COR-L47 (cell line): Measurements from ENCODE around the gene BIK.
"Not testable (repeated sequence)": the region's sequence is repeated elsewhere in the genome, so short reads cannot be mapped to it uniquely, and the experiment has no call there.

ENCODE experiments used
- DNase-seq: peaks from one replicate; lab custom pipeline; 2025; lab: John Stamatoyannopoulos, UW

BIK gene

DNA sequence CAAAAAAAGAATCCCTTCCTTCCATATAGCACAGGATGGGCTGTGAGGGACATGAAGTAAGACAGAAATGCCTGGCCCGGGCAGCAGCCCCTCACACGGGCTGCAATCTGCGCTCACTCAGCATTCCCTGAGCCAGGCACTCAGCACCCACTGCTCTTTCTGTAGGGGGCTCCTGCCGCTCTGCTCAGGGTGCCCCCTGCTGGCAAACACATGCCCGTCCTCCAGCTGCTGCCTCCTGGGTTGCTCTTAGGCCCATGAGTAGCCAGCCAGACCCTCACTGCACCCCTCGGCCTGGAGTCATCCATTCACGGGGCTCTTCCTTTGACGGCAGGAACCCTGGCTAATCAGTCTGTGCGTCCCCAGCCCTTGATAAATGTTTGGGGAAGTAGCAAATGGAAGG lies 25.7 kb downstream of the BIK start:
- peak; percentile 20 for DNase-seq

DNA sequence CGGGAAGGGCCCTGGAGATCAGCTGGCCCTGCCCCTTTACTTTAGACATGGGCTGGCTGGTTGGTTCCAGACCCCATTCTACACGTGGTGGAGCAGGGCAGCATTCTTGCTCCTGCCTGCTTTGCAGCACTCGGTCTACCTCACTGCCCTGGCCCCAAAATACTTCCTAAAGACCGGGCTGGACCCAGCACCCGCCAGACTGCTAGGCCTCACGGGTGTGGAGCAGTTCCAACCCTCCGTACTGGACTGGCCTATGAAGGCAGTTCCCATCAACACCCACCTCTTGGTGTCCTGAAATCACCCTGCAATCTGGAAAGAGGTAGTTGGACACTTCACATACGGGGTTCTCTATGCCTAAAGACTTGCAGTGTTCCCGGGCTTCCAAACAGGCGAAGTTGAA lies 26.3 kb downstream of the BIK start:
- no peak for DNase-seq

DNA sequence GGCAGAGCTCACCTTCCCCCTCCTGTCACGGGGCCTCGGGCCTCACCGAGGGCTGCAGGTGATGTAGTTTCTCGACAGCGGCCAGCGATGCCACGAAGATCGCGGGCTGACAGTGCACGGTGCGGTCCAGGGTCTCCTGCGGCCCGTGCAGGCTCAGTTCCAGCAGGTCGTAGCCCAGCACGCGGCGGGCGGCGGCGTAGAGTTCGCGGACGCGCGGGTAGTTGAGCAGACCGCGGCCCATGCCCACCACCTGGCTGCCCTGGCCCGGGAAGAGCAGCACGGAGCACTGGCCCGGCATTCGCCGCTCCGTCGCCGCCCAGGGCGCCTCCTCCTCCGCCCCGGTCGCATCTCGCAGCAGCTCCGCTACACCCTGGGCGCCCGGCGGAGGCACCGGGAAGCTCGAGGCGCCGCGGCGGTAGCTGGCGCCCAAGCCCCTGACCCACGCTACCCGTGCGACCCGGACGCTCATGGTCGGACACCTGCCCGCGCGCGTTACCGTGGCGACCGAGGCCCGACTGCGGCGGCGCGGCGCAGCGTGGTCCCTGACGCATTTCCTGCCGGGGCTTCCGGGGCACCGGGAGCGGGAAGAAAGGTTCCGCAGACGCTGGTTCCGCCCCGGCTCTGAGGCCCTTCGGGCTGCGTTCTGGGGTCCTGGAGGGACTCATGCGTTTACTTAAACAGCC lies 32.5 kb downstream of the BIK start, which contains the start of gene MCAT:
Gene MCAT (minus strand): TSS at position 519 of the 683 bp plus-strand sequence. CDS start 50 bp downstream, at position 469.
- DNase-seq = peak; percentile 82

DNA sequence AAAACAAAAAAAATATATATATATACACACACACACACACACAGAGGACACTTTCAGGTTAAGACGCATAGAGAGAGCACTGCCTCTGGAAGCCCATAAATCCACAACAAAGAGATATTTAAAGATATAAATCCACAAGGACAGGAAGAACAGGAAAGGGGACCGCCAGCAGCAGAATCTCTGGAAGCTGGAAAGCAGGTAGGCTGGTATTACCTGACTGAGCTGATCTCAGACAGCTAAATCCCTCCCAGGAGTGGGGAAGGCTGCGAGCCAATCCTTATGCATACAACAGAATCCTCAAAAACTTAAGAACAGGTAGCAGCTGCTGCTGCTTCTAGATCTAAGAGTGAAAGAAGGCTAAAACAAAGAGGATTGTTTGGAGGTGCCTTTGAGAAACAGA lies 34.4 kb downstream of the BIK start:
- no peak for DNase-seq

DNA sequence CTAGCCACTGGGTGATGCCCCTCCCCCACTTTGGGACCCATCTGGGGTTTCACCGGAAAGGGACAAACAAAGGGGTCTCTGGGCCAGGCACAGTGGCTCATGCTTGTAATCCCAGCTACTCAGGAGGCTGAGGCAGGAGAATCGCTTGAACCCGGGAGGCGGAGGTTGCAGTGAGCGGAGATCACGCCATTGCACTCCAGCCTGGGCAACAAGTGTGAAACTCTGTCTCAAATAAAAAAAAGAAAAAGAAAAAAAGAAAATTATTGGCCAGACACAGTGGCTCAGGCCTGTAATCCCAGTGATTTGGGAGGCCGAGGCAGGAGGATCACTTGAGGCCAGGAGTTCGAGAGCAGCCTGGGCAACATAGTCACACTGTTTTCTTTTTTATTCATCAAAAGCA lies 34.8 kb downstream of the BIK start:
- DNase-seq = not testable (repeated sequence)

DNA sequence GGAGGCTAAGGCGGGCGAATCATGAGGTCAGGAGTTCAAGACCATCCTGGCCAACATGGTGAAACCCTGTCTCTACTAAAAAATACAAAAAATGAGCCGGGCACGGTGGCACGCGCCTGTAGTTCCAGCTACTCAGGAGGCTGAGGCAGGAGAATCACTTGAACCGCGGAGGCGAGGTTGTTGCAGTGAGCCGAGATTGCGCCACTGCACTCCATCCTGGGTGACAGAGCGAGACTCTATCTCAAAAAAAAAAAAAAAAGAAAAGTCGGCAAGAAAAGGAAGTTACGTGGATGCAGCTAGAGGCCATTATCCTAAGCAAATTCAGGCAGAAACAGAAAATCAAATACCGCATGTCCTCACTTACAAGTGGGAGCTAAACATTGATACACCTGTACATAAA lies 35.8 kb downstream of the BIK start:
- DNase-seq = not testable (repeated sequence)

DNA sequence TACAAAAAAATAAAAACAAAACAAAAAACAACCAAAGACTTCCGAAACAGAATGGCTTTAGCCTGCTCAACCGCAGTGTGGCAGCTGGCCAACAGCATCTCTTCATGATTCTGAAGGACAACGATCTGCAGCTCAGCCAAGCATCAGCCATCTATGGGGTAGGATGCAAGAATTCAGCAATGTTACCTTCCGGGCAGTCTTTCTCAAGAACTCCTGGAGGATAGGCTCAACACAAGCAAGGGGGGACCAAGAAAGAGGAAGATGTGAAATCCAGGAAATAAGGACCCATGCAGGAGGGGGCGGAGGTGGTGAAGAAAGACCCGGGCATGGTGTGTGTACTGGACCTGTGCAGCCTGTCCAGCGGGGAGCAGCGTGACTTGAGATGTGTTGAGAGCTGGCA lies 37.3 kb downstream of the BIK start:
- no peak for DNase-seq

DNA sequence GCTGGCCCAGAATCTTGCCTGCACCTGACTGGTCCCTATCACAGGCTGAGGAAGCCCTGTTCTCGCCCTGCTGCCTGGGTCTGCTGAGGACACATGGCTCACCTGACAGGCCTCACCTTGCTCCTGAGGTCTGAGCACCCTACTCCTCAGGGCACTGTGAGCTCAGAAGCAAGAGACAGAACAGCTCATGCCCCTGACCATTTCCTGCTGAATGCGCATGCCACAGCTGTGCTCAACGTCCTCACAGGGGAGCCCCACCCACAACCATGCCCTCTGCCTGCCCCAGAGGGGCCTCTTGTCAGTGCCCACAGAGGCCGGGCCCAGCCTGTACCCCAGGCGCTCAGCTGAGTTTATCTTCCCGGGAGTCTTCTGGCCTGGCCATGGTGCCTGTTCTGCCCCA lies 38.0 kb downstream of the BIK start:
- DNase-seq = no peak

DNA sequence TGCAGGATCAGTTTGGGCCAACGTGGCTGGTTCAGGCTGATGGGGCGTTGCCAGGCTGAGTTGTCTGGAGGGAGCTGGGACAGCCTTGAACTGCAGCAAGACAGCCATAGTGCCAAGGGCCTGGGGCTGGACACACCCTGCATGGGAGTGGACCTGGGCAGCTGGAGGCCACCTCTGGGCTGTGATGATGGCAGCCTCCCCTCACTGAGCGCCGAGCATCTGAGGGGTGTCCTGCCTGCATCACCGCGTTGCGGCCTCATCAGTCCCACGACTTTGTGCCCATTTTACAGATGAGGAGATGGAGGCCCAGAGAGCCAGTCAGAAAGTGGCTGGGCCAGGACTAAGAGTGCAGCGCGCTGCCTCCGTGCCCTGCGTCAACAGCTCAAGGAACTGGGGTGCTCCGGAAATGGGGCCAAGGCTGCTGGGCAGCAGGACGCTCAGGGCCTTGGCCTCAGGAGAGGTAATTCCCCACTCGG lies 40.2 kb downstream of the BIK start:
- DNase-seq = no peak

DNA sequence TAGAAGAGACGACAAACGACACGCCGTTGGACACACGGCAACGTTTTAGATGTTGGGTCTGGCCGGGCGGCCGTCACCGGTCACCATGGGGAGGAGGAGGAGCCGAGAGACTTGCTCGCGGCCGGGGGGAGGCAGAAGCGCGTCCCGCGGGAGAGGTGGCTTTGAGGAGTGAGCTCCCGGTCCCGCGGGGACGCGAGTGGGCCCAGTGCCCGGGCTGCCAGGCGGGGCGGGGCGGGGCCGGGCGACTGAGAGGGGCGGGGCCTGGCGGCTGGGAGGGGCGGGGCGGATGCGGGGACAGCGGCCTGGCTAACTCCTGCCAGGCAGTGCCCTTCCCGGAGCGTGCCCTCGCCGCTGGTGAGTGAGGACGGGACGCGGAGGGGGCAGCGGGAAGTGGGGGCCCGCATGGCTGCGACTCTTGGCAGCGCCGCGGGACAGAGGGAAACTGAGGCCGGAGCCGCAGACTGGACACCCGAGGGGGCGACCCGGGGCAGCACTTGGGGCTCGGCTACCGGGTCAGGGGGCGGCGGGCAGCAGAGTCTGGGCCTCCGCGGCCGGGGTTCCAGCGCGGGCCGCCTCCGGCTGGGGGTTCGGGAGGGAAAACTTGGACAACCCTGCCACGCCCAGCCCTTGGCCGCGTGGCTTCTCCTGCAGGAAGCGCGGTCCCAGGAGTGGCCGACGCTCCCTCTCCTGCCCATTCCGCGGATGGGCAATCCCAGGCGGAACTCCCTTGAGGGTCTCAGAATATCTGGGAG lies 40.9 kb downstream of the BIK start, which contains the start of gene TSPO:
Gene TSPO (plus strand): TSS at position 309 of the 752 bp plus-strand sequence. CDS start 7,680 bp downstream, outside the sequence.
- peak; percentile 21 for DNase-seq

DNA sequence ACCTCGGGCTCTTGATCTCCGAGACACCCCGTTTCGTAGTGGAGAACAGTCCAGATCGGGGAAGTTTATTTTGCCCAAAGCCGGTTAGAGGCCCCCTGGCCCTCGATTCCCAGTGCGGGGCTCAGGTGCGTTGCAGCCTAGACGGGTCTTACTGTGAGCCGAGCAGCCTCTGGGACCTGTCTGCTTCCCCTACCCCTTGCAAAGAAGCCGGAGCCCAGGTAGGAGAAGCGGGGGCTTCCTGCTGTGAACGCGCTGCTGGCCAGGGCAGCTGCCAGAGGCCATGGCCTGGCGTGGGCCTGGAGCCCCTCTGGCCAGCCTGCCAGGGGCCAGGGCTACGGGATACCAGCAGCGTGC lies 41.4 kb downstream of the BIK start:
- DNase-seq = no peak

DNA sequence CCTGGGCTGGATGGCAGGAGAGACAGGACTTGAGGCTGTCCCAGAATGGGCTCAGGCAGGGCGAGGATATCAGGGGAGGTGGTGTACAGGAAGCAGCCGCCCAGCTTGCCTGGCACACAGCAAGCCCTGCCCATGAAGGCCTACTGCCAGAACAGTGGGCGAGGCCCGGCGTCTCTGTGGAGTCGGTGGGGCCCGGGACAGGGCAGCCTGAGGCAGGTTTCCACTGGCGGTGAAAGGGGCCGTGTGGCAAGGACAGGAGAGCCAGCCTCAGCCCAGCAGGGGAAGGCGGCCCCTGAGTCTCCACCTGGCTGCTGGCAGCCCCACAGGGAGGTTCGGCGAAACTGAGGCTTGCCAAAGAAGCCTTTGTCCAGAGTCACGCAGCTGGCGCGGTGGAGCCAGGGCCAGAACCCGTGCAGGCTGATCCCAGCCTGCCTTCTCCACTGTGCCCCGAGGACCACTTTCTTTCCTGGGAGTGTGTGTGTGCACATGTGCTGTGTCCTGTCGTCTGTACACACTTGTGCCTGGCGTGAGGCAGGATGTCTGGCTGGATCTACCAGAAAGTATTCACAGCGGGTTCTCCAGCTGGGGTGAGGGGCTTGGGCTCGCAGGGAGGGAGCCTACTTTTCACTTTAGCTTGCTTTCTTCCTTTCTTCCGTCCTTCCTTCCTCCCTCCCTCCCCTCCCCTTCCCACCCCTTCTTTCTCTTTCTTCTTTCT lies 42.0 kb downstream of the BIK start:
- DNase-seq = peak; percentile 45

DNA sequence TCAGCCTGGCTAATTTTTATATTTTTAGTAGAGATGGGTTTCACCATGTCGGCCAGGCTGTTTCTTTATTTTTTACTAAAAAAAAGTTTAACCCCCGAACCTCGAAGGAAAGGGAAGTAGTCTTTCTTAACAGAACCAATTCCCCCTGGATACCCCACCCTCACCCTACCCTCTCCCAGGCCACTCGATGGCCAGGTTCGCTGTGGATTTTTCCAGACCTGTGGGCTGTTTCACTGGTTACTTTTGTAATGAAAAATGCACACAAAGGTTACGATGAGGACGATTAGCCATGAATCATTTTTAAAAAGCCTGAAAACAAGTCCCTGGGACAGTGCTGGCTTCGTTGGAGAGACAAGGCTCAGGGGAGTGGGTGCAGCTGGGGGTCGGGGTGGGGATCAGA lies 43.3 kb downstream of the BIK start:
- DNase-seq = no peak

DNA sequence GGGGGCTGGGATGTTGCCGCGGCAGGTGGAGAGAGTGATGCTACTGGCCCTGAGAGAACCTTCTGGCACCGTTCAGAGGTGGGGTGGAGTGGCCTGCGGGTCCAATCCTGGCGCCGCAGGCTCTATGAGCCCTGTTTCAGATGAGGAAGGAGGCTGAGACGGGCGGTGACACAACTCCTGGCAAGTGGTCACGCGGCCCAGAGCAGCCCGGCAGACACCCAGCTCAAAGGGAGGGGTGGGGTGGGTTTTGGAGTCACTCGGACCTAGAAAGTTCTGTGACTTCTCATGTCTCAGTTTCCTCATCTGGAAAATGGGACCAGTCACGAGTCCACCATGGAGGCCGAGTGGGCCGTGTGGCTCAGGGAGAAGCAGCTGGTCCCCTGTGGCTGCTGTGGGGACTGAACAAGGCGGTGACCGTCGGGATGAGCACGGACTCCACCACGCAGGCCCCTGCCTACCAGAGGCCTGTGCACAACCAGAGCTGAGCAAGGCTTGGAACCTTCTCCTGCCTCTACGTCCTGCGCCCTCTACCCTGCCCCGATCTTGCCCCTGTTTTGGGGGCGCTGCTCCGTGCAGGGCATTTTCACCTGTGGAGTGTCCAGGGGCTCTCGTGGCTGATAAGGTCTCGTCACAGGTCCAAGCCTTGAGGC lies 44.5 kb downstream of the BIK start:
- no peak for DNase-seq

DNA sequence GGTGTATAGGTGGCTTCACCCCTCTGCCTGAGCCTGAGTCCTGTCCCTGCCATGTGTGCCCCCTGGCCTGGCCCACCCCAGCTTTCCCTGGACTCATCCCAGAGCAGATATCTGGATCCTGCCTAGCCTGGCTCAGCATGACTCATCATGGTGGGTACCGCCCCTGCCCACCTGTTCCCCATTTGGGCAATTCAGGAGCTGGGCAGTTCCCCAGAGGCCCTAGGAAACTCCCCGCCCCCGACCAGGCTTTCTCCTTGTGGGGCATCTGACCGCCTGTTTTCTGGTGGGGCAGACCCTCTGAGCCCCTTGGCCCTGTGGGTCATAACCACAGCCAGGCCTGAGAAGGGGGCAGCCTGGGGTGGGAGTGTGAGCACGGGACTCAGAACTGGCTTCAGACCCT lies 45.2 kb downstream of the BIK start:
- DNase-seq = no peak

DNA sequence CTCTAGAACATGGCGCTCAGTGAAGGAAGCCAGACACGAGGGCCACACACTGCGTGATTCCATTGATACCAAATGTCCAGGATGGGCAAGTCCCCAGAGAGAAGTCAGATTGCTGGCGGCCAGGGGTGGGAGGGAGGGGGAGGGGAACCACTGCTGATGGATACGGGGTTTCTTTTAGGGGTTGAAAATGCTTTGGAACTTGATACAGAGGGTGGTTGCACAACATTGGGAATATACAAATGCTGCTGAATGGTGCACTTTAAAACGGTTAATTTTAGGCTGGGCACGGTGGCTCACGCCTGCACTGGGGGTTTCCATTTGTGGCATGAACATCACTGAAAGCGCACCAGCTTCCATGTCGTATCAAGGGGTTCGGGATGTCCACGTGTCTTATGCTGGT lies 45.9 kb downstream of the BIK start:
- no peak for DNase-seq

DNA sequence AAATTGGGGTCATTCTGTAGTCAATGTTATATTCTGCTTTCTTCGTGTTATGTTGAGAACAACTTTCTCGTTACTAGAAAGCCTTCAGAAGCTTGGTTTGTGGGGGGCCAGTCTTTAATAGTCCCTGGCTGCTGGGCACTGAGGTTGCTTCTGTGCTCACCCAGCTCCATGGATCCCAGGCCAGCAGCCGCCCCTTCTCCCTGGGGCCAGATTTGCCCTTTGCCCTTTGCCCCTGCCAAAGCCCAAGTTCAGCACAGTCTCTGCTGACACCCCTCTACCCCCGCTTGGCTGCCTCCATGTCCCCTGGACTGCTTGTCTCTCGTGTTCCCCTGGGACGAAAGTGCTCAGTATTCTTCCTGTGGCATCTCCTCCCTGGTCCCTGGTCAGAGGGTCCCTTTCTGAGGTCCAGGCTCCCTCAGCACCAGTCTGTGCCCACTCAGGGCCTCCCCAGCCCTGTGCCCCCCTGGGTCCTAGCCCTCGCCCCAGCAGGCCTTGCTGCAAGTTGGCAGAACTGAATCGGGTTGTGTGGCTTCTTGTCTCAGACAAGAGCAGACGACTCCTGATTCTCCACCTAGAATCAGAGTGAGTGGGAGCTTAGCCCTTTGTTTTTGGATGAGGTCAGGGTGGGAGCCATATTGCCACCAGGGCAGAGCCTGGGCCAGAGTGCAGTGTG lies 47.5 kb downstream of the BIK start:
- DNase-seq = no peak

DNA sequence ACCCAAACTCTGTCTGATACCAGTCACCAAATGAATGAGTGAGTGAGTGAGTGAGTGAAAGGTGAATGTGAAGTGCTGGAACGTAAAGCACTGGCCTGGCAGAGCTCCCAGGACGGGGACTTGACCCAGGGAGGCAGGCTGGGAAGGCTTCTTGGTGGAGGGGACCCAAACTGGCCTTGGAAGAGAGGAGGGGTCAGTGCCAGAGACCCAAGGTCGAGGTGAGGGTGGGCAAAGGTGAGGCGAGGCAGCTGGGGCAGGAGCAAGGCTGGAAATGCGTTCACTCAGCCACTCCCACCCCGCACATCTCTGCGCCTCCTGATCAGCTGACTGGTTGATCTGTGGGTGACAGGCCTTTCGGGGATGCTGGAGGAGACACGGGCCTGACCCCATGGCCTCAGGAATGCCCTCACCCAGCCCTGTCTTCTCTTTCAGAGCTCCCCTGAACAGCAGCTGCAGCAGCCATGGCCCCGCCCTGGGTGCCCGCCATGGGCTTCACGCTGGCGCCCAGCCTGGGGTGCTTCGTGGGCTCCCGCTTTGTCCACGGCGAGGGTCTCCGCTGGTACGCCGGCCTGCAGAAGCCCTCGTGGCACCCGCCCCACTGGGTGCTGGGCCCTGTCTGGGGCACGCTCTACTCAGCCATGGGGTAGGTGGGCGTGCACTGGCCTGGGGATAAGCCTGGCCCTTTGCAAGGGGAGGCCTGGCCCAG lies 48.4 kb downstream of the BIK start:
- DNase-seq = no peak

DNA sequence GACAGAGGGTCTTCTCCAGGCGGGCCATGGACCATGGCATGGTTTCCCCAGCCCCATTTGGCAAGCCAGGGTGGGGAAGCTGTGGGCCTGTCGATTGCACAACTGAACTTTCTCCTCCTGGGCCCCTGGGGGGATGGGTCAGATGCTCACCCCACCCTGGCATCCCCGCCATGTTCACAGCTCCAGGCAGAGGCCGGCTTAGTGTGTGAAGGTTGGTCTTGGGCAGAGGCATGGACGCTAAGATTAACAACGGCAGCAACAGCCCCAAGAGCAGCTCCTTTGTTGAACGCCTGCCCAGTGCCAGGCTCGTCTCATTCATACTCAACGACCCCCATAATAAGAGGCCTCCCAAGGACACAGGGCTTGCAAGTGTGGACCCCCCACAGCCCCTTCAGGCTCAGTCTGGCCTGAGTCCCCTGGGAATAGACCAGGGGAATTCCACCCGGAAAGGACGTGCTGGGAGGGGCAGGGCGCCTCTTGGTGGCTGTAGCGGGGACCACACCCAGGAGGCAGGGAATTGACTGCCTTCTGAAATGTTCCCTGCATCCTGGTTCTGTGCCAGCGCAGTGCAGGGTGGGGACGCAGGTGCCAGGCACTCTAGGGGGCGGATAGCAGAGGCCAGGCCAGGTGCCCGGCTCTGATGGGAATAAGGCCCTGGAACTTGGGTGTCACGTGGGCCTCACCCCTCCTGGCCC lies 49.1 kb downstream of the BIK start:
- peak; percentile 16 for DNase-seq

DNA sequence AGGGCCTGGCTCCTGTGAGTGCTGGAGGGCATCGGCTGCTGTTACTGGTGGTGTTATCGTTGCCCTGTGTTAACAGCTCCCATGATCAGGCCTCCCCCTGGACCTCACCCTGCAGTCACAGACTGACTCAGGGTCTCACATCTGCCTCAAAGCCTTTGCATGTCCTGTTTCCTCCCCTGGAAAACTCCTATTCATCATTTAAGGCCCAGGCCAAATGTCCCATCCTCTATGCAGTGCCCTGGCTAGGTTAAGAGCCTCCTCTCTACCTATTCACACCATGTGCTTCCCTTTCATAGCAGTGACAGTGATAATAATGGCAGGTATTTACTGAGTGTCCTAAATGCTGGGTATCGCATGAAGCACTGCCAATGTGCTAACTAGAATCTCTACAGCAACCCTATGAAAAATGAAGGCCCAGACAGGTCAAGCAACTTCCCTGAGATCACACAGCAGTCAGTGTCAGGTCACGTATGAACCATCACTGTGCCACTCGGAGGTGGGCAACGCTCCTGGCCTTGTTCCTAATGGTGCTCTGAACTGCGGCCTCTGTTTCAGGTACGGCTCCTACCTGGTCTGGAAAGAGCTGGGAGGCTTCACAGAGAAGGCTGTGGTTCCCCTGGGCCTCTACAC lies 50.1 kb downstream of the BIK start:
- no peak for DNase-seq
